HepG2 (cell line): ENCODE measurements around the gene EMC9. TPM values are rescaled to one million over a fixed set of nuclear protein-coding genes. Genes with fewer than 3 reads are reported as not detected.

Experiments used
- CERS6 ChIP-seq: sonication (generic); formaldehyde crosslinking; IDR thresholded peaks from 2 replicates; pipeline ENCODE4 v1.5.0; 2020; ENCODE audit warnings: missing genetic modification reagents
- HOMEZ ChIP-seq: IDR thresholded peaks from 2 replicates; pipeline ENCODE4 v1.6.1; 2016; ENCODE audit warnings: low read depth
- KDM1A ChIP-seq: IDR thresholded peaks from 2 replicates; pipeline ENCODE4 v1.6.1; 2016; ENCODE audit warnings: missing compliant biosample characterization
- TSC22D2 ChIP-seq: sonication (generic); formaldehyde crosslinking; IDR thresholded peaks from 2 replicates; pipeline ENCODE4 v1.5.1; 2020; ENCODE audit warnings: missing genetic modification reagents, mild to moderate bottlenecking, borderline replicate concordance
- ZBTB26 ChIP-seq: IDR thresholded peaks from 2 replicates; pipeline ENCODE4 v1.6.1; 2016; ENCODE audit warnings: missing compliant biosample characterization, missing genetic modification reagents, borderline replicate concordance
- ZNF138 ChIP-seq: sonication (generic); formaldehyde crosslinking; IDR thresholded peaks from 2 replicates; pipeline ENCODE4 v1.5.0; 2020; ENCODE audit warnings: mild to moderate bottlenecking, low read depth, missing genetic modification reagents
- ZNF407 ChIP-seq: sonication (generic); formaldehyde crosslinking; IDR thresholded peaks from one replicate; pipeline ENCODE4 v1.5.1; 2020; ENCODE audit warnings: mild to moderate bottlenecking, missing genetic modification reagents; ENCODE audit errors: not compliant biosample characterization
- ZNF543 ChIP-seq: sonication (generic); formaldehyde crosslinking; IDR thresholded peaks from 2 replicates; pipeline ENCODE4 v1.4.0; 2020; ENCODE audit warnings: mild to moderate bottlenecking, missing genetic modification reagents
- ZNF678 ChIP-seq: sonication (generic); formaldehyde crosslinking; IDR thresholded peaks from 2 replicates; pipeline ENCODE4 v1.4.0; 2020; ENCODE audit warnings: mild to moderate bottlenecking, missing genetic modification reagents
- ZNF687 ChIP-seq: sonication (generic); formaldehyde crosslinking; IDR thresholded peaks from 2 replicates; pipeline ENCODE4 v1.5.1; 2020; ENCODE audit warnings: mild to moderate bottlenecking, missing genetic modification reagents, moderate library complexity
- polyA plus RNA-seq, 8 experiments: library from polyadenylated mRNA; depleted of rRNA in 3 of 8; stranded (reverse) in 7 of 8; unstranded in 1 of 8; fragments of >200 nt; fragmentation: Illumina TruSeq in 4 of 8; extraction: Trizol in 4 of 8; gene quantifications; 2 replicates each; pipeline versions ENCODE4 v1.2.1 to v1.2.3, GENCODE V29; 2011 to 2016; ENCODE audit warnings: low read depth in 4 of 8, missing spikeins in 1 of 8, mixed read lengths in 1 of 8; ENCODE audit not compliant: insufficient read depth in 1 of 8
- total RNA-seq, 5 experiments: library from RNA; depleted of rRNA; stranded (reverse); fragments of >200 nt; fragmentation: Illumina TruSeq; extraction: Trizol; gene quantifications; 2 replicates each; pipeline ENCODE4 v1.2.3, GENCODE V29; 2016; ENCODE audit warnings: low read depth in 1 of 5

Gene EMC9
- total and polyA plus RNA-seq, 2 of the 13 experiments (the other 11 are each of a cell fraction or from before 2014, with no cell fraction given), result 60.5 to 78.7 TPM

- TF ChIP-seq ZNF678 (peak; percentile 91; the same call in 1 of the 2 replicates), ZNF138 (CRISPR knock-in tag) (peak; percentile 90), TSC22D2 (CRISPR knock-in tag) (peak; percentile 73; the same call in 1 of the 2 replicates), CERS6 (CRISPR knock-in tag) (peak; percentile 82; the same call in 1 of the 2 replicates), KDM1A (CRISPR knock-in tag) (peak; percentile 83; the same call in 1 of the 2 replicates), ZBTB26 (peak; percentile 93), ZNF407 (CRISPR knock-in tag) (peak; percentile 82), HOMEZ (CRISPR knock-in tag) (peak; percentile 92), ZNF687 (CRISPR knock-in tag) (peak; percentile 92), ZNF543 (CRISPR knock-in tag) (no peak; the same call in 1 of the 2 replicates)
These were observed 26.6 kb downstream of the EMC9 start, which contains the start of the genes DCAF11 and NRL (continued) for GRCh38 chr14:24114532-24115421.
